GOT3 (cell line): Measurements from ENCODE around the gene SELENOP.

Experiments used
- DNase-seq: peaks from one replicate; lab custom pipeline; 2025; ENCODE audit warnings: mixed read lengths; lab: John Stamatoyannopoulos, UW

The SELENOP gene

DNA sequence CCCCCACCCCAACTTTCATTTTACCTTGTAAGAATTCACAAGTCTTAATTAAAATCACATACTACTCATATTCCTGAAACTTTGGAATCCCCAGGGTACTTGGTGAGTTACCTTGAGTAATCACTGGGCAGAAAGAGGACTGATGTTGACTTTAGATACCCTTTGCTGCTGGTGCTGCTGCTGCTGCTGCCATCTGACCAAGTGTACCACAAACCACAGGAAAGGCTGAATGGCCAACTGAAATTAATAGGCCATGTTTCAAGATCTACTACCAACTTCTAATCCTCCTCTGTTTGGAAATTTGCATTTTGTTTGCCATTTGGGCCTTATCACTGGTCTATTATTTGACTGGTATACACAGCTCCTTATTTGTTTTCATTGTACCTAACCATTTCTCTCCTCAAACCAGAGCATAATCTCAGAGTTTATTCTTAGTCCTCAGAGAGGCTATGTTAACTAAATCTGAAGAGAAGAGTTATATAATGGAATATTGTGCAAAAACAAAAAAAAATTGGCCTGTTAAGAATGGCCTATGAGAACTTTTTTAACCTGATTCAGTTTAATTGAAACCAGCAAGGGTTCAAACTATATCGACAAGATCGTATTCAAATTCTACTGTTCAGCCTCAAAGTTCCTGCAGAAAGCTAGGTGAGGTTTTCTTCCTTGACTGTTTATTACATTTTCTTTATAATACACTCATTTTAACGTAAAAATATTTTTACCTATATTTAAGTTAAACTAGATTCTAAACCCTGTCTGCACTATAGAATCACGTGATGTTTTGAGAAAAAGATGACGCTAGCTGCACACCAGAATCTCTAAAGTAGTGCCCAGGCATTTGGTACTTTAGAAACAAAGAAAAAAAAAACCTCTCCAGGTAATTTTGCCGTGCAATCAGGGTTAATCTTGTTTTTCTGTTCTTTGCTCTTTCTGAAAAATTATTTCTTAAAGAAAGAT, 13.1 kb downstream of the SELENOP start:
- no peak for DNase-seq

DNA sequence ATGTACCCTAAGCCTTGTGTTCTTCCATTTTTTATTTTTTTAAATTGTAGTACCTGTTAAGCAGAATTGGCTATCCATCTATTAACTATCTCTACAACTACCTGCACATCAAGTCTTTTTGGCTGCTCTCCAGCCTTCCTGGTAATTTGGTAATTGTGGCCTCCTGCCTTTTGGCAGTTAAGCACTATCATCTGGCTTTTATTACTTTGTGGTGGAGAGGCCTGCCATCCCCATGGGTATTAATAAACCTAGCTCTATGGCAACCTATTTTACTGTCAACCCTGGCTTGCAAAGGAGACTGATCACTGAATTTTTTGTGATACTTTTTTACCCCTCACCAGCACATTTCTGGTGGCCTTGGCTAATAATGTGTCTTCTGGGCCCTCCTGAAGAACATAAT, 20.5 kb downstream of the SELENOP start:
- DNase-seq = no peak

GRCh38 chr5:42787845-42788244, 23.8 kb downstream of the SELENOP start:
- DNase-seq = no peak

GRCh38 chr5:42787073-42787472, 24.6 kb downstream of the SELENOP start:
- DNase-seq = no peak

DNA sequence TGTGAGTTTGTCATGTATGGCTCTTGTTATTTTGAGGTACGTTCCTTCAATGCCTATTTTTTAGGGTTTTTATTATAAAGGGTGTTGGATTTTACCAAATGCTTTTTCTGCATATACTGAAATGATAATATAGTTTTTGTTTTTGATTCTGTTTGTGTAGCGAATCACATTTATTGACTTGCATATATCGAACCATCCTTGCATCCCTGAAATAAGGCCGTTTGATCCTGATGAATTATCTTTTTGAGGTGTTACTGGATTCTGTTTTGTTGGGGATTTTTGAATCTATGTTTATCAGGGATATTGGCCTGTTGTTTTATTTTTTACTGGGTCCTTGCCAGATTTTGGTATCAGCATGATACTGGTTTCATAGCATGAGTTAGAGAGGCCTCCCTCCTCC, 25.9 kb downstream of the SELENOP start:
- DNase-seq = no peak

DNA sequence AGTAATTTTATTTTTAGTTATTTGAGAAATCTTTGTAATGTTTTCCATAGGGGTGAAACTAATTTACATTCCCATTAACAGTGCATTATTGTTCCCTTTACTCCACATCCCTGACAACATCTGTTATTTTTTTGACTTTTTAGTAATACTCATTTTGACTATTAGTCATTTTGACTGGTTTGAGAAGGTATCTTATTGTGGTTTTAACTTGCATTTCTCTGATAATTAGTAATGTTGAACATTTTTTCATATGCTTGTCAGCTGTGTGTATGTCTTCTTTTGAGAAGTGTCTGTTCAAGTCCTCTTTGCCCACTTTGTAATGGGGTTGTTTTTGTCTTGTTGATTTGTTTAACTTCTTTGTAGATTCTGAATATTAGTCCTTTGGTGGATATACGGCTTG, 27.6 kb downstream of the SELENOP start:
- no peak for DNase-seq

GRCh38 chr5:42781584-42781983, 30.1 kb downstream of the SELENOP start:
- no peak for DNase-seq

GRCh38 chr5:42779083-42779482, 32.6 kb downstream of the SELENOP start:
- no peak for DNase-seq

GRCh38 chr5:42772265-42772993, 39.3 kb downstream of the SELENOP start:
- peak; percentile 2 for DNase-seq

GRCh38 chr5:42770003-42770402, 41.7 kb downstream of the SELENOP start:
- no peak for DNase-seq

DNA sequence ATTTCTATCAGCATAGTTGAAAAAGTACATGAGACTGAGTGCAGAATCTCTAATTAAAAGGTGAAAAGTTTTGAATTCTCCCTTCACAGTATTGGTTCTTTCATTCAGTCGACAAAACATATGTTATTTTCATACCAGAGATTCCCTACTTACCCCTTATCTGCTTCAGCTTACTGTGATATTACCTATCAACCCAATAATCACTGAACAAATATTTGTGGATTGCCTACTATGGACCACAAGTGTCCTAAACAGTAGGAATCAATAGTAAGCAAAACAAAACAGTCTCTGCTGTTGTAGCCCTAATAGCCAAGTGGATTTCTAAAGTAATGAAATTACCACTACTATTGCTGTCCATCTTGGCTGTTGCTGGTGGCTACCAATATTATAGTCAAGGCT, 43.6 kb downstream of the SELENOP start:
- no peak for DNase-seq

GRCh38 chr5:42767491-42768105, 44.1 kb downstream of the SELENOP start:
- no peak for DNase-seq

- no peak for DNase-seq
Observed at GRCh38 chr5:42761791-42762190, 49.9 kb downstream of the SELENOP start.

DNA sequence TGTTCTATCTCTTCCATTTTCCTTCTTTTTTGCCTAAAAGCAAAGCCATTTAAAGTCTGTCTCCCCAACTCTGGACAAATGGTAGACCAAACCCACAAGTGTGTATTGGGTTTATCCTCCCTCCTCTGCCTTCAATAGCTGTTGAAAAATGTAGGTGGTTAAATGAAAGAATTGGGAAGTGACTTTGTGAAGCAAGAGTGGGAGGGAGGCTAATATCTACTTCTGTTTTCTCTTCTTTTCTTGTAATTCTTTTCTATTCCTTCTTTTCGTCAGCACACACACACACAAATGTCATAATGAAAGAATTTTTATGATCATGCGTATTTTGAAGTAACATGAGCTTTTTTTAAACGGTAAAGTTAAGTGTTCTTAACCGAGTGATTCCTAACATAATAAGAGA, 51.3 kb downstream of the SELENOP start:
- no peak for DNase-seq

- no peak for DNase-seq
Observed at GRCh38 chr5:42759456-42759855, 52.2 kb downstream of the SELENOP start.

GRCh38 chr5:42756606-42757601, 54.8 kb downstream of the SELENOP start, which contains the start of gene CCDC152:
CCDC152 (plus strand) TSS chr5:42756818; CDS start chr5:42759122, 2,304 bp downstream.
- no peak for DNase-seq

- no peak for DNase-seq
Observed at GRCh38 chr5:42753099-42753498, 58.6 kb downstream of the SELENOP start.

- DNase-seq = no peak
Observed at GRCh38 chr5:42751044-42751443, 60.6 kb downstream of the SELENOP start.

GRCh38 chr5:42750507-42750906, 61.2 kb downstream of the SELENOP start:
- DNase-seq = no peak
